GM18858 (cell line): ENCODE measurements around the gene HACL1.

ENCODE experiments used
- ATAC-seq: cut with Tn5 transposase; IDR thresholded peaks from one replicate; pipeline ENCODE4 v1.9.1; 2021; ENCODE audit not compliant: unreplicated experiment

The HACL1 gene

DNA sequence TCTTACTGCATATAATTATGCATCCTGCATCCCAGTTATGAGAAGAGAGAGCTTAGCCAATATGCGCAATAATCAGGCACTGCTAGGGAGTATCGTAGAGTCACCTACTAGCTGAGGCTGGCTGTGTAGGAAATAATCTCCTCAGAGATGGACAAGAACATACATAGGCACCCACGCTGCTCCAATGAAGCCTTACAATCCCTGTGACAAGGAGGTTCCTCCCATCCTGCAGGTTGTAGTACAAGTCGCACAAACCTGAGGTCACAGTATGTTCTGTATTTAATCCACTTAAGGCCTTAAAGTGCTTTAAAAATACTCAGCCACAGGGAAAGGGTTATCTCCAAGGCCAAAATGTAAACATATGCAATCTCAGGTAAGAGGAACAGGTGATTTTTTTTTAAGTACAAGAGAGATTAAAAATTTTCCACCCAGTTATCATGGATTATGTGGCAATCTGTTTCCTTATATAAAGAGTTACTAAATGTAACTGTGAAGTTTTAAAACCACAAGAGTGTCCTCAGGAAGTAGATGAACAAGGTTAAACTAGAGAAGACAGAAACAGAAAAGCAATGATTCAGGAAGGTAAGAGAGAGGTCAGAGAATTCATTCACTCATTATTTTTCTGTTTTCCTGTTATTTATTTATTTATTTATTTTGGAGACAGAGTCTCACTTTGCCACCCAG is 72.4 kb downstream of the HACL1 start:
- no peak for ATAC-seq

DNA sequence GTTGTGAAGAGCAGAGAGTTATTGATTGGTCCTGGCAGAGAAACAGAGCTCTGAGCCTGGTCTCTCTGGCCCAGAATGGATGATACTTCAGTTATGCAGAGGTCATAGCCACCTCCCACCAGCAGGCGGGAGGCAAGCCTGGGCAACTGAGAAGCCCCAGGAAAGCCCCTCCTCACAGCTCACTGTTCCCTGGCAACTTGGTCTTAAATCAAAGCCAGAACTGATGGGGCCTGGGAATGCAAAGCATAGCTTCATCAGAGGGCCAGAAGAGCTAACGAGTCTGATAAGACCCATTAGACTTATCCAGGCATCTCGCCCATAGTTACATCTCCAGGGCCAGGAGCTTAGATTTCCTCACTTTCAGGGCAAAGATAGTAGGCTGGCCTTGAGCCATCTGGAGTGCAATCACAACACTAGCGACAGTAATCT is 74.3 kb downstream of the HACL1 start:
- ATAC-seq = no peak

DNA sequence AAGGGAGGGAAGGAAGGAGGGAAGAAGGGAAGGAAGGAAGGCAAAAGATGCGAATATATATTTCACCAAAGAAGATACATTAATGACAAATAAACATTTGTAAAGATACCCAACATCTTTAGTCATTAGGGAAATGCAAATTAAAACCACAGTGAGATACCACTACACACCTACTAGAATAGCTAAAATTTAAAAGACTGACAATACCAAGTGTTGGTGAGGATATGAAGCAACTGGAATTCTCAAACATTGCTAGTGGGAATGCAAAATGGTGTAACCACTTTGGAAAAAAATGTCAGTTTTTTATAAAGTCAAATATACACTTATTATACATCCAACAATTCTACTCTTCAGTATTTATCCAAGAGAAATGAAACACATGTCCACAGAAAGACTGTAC is 75.6 kb downstream of the HACL1 start:
- no peak for ATAC-seq

DNA sequence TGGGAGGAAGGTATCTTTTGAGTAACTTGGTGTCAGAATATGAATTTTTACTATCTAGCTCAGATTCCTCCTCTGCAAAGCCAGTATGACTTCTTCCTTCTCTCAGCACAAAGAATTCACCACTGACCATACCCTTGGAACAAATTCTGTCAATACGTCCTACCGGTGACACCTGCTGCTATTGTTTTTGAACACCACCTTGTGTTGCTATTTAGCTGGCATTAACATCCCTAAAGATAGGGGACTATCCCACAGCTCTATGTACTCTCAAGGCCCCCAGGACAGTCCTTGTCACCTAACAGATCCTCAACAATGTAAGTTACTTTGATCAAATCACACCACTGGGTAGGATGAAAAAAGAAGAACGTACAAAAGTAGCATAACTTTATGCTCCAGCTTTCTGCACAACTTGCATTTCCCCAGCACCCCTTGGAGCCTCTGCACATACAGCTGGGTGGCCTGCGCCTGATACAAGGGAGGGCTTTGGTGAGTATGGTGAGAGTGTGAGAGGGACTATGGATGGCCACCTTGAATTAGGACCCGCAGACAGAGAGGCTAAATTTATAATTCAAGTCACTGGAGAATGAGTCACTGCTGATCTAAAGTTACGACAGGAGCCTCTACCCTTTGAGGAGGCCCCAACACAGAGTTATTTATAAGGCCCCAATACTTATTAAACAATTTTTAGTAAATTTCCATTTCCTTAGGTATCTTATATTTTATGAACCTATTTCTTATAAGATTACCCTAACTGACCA is 77.5 kb downstream of the HACL1 start:
- ATAC-seq = no peak

DNA sequence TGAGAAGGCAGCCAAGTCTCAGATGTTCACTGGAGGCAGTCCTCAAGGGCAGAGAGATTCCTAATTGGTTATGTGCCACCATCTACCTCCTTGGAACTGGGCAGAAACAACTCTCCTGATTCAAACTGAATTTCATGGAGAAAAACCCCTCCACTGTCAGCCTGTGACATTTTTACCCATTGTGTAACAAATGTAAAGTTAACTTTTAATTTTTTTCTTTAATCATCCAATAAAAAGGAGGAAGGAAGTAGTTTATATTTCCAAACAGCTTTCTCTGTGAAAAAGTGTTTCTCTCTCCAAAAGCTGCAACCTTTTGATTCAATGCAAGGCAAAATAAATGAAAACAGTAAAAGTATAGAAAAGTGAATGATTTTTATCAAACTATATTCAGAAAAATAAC is 79.4 kb downstream of the HACL1 start:
- ATAC-seq = no peak

DNA sequence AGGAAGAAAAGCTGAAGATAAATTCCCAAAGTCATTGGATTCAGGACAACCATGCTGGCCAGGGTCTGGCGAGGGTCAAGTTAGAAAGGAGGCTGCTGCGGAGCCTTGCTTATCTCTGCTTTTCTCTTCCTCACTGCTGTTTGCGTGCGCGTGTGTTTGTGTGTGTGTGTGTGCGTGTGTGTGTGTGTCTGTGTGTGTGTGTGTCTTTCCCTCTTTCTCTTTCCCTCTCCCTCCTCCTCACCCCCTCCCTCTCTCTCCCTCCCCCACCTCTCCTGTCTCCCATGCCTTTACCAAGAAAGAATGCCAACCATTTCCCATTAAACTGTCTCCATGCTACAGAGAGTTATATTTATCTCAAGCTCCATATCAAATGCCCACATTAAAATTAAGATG is 79.8 kb downstream of the HACL1 start, which contains the start of gene COLQ:
Gene COLQ, minus strand, starts transcription at position 134 of the 393 bp plus-strand sequence. Its CDS starts 81 bp downstream, at position 53.
- no peak for ATAC-seq

DNA sequence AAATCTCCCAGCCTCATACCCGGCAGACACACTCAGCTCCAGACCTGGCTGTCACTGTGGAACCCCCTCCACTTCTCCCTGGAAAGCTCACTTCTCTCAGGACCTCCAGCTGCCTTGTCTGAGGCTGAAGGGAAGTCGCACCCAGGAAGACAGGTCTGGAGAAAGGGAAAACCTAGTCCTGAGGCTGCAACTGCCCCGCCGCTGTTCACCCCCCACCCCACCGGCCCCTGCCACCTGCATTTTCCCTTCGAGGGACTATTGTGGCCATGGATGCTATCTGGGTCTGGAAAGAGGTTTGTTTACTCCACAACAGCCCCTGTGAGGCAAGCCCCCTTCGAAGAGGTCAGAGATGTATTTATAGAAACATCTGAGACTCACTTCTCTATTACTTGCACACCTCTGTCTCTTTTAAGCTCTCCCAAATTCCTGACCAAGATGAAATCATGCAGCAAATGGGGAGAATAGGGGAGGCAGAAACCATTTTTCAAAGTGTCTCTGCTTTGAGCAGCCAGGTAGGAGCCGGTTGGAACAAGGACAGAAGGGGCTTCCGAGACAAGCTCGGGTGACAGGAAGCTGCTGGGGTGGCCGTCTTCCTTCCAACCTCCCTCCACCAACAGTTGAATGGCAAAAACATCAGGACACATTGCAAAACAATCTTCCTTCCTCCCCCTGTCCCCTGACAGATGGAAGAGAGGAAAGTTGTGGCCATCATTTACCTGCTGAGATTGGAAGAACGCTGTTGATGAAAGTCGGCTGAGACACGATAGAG is 80.4 kb downstream of the HACL1 start:
- no peak for ATAC-seq

DNA sequence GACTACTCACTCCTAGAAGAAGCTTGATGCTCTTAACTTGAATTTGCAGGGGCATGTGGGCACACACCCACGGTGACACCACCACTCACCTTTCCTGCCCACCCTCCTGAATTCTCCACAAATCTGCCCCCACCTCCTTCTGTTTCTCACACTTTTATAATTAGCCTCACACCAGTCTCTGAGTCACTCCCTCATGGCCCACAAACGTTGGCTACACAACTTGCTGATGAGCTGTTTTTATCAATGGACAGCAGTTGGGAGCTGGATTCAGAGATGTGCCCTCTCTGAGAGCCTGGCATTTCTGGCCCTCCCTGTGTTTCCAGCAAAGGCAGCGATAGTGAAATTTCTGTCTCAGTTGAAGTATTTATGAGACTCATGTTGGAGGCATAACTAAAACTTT is 81.2 kb downstream of the HACL1 start:
- no peak for ATAC-seq

DNA sequence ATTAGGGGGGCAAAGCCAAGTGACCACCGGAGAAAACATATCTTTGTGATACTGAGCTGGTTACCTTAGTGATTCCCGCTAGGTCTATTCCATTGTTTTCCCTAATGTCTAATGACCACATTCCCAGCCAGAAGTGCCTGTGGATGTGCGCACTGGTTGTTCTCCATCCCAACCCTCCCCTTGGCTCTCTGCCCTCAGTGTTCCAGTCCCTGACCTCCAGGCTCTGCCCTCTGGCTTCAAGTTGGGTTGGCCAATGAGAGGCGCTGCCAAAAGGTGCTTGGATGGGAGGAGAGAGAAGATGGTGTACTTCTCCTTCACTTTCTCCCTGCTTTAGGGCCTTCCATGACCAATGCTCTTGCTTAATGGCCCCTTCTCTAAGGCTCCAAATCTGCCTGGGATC is 82.3 kb downstream of the HACL1 start:
- no peak for ATAC-seq

DNA sequence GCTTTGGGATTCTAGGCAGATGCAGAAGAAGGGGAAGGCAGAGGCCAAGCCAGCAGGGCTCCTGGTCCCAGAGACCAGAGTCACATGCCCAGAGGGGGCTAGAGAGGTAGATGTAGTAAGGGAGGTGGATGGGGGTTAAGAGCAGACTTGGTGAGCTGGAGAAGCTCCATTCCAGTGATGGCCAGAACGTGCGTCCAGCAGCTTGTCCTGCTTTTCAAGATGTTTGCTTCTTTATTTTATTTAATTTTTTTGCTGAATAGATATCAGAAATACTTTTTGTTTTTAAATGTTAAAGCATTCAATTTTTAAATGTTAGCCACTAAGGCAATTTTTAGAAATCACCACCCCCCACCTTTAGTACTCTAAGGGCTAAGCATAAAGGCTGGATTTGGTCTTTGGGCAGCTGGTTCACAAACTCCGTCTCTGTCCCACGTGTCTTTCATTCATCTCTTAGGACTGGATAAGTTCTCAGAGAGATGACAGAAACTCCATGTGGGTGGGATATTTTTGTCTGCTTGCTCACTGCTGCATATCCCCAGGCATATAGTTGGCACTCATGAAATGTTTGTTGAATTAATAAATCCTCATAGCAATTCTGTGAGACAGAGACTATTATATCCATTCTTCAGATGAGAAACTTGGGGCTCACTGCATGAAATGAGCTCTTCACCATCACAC is 86.6 kb downstream of the HACL1 start:
- ATAC-seq = no peak

DNA sequence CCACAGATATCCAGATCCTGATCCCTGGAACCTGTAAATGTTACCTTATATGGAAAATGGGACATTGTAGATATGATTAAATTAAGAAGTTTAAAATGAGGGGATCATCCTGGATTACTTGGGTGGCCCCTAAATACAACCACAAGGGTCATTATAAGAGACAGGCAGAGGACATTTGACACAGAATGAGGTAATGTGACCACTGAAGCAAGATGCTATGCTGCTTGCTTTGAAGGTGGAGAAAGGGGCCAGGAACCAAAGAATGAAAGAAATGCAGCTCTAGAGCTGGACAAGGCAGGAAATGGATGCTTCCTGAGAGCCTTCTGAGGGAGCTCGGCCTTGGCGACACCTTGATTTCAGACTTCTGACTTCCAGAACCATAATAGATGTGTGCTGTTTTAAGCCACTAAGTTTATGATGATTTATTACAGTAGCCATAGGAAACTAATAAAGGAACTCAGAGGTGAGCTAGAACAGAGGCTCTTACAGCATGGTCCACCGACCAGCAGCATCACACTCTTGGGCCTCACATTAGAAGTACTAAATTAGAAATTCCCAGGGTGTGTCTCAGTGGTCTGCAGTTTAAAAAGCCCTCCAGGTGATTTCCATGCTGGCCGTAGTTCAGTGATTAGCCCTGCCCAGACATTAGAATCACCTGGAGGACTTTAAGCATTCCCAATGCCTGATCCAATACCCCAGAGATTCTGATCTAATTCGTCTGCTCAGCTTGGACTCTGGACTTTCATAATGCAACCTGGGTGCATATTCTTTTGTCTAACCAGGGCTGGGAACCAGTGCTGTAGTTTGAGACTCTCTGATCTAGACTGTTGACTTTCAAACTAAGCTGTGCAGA is 87.3 kb downstream of the HACL1 start:
- ATAC-seq = no peak

DNA sequence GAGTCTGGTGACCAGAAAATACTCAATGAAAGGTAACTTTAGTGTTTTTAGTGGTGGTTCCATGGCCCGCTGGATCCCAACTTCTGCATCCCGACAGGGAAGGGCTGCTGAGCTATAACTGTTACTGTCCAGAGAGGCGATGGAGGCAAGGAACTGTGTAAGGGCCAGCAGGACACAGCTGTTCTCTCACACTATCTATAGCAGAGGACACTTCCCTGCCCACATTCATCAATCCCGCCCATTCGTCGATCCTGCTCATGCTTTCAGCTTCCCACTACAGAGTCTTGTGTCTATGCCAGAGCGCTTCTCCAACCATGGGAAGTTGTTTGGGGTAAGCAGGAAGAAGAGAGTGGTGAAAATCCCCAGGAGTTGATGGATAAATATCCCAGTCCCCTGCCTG is 88.3 kb downstream of the HACL1 start:
- ATAC-seq = no peak

DNA sequence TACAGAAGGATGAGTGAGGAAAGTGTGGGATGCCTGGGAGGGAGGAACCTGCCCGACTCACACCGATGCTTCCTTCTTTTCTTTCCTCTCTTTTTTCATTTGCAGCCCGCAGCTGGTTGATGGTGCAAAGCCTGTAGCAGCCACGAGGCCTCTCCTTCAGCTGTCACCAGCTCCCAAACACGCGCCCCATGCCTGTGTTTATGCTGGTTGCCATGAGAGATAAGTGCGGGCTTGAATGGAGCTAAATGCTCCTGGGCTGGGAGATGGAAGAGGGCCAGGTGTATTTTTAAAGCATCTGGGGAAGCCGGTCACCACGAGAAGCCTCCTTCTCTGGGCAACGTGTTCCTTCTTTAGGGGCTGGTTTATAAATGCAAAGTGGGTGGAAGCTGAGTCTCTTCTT is 89.2 kb downstream of the HACL1 start:
- no peak for ATAC-seq

DNA sequence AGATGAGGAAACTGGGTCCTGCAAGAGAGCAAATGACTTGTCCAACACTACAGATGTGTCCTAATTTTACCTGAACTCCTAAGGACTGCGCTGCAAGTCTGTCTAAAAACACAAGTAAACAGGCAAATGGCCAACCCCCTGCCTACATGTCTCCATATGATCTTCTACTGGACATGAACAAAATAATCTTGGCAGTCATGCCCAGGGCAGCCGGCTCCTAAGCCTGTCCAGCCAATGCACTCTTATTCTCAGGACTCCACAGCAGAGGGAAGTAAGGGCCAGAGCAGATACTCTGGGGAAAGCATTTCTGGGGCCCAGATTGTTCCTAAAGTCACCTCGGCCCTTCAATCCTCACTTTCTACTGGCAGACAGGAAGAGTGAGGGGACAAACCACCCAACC is 90.2 kb downstream of the HACL1 start:
- no peak for ATAC-seq
